ENCODE measurements around the gene IL18BP. TPM values are rescaled to one million over a fixed set of nuclear protein-coding genes. Genes with fewer than 3 reads are reported as not detected.

Gene IL18BP
- total and polyA plus RNA-seq, 12 donors = 2.0 to 101 (median 4.3) TPM

GRCh38 chr11:71962428-71963038 lies 36.2 kb upstream of the IL18BP start:
- no peak for TF ChIP-seq CTCF (IDR thresholded peaks at IDR 0.05)
- no peak overlapping the region for H3K4me3 ChIP-seq
- peaks cover 0 to 65% (median 23%) of the 10 kb centered on the region in 9 donors for H3K36me3 ChIP-seq
- ATAC-seq (no peak), DNase-seq (no peak)
- intact Hi-C loops (cut with DNase I) = no loop called here
- H3K9me3 ChIP-seq = peaks cover 0 to 8% (median 0%) of the 10 kb centered on the region in 11 donors
- peak overlapping the region in 2 of 10 donors; percentile 23 to 29 for H3K27ac ChIP-seq
- no peaks in the 10 kb centered on the region for H3K27me3 ChIP-seq
- 68 to 81% methylated on average over 2 of the region's 2 CpGs for WGBS, 2 donors
- peaks cover 0 to 17% (median 0%) of the 10 kb centered on the region in 9 donors for H3K4me1 ChIP-seq

- intact Hi-C loops (cut with DNase I) = no loop called here
- no peak for TF ChIP-seq CTCF (IDR thresholded peaks at IDR 0.05)
- Histone ChIP-seq H3K4me1 (peaks cover 0 to 17% (median 0%) of the 10 kb centered on the region in 9 donors), H3K27me3 (no peaks in the 10 kb centered on the region), H3K27ac (no peak overlapping the region), H3K9me3 (peaks cover 0 to 8% (median 0%) of the 10 kb centered on the region in 11 donors), H3K4me3 (no peak overlapping the region), H3K36me3 (peaks cover 0 to 73% (median 23%) of the 10 kb centered on the region in 9 donors)
- DNase-seq (no peak), ATAC-seq (no peak)
- WGBS, 2 donors = 94 to 97% methylated on average over 8 of the region's 8 CpGs
Measured at GRCh38 chr11:71963468-71963867, 35.2 kb upstream of the IL18BP start.

GRCh38 chr11:71964641-71965040 lies 34.1 kb upstream of the IL18BP start:
- H3K4me3 ChIP-seq = no peak overlapping the region
- H3K27ac ChIP-seq = no peak overlapping the region
- WGBS, 2 donors = 91 to 96% methylated on average over 4 of the region's 4 CpGs
- intact Hi-C loops (cut with DNase I) = no loop called here
- no peaks in the 10 kb centered on the region for H3K27me3 ChIP-seq
- peaks cover 0 to 8% (median 0%) of the 10 kb centered on the region in 11 donors for H3K9me3 ChIP-seq
- ATAC-seq = no peak
- DNase-seq = no peak
- TF ChIP-seq CTCF (IDR thresholded peaks at IDR 0.05) = no peak
- peaks cover 0 to 17% (median 0%) of the 10 kb centered on the region in 9 donors for H3K4me1 ChIP-seq
- H3K36me3 ChIP-seq = peaks cover 0 to 75% (median 23%) of the 10 kb centered on the region in 9 donors

- ATAC-seq (no peak), DNase-seq (no peak)
- Histone ChIP-seq H3K9me3 (no peaks in the 10 kb centered on the region), H3K36me3 (peaks cover 0 to 57% (median 6%) of the 10 kb centered on the region in 9 donors), H3K27me3 (no peaks in the 10 kb centered on the region), H3K4me1 (no peaks in the 10 kb centered on the region), H3K27ac (no peak overlapping the region), H3K4me3 (no peak overlapping the region)
- WGBS, 2 donors = 96% methylated on average over 2 of the region's 2 CpGs
- intact Hi-C loops (cut with DNase I) = loop anchor here in 2 of 10 donors (10.0 kb wide), 1 partner anchor 463 kb away; the partner anchor contains the start of gene CLPB (in 2 of the 2)
- no peak for TF ChIP-seq CTCF (IDR thresholded peaks at IDR 0.05)
Measured at GRCh38 chr11:71971680-71972079, 27.0 kb upstream of the IL18BP start.
